Naive thymus-derived CD4-positive, alpha-beta T cell (primary cell): ENCODE measurements around the gene FILIP1L. TPM values are rescaled to one million over a fixed set of nuclear protein-coding genes. Genes with fewer than 3 reads are reported as not detected.

Experiments used
- ATAC-seq: fragments of 150-1000 bp; cut with Tn5 transposase; 2 replicates; pipeline ENCODE4 v1.10.0; 2021; ENCODE audit warnings: mild to moderate bottlenecking, moderate library complexity
- CTCF ChIA-PET: fragments of 350-600 bp; sonication (Branson Sonifier 250); formaldehyde crosslinking; loops from one replicate; lab custom pipeline; 2021; ENCODE audit warnings: antibody characterized with exemption; lab: Charles Lee
- POLR2A ChIA-PET: fragments of 350-600 bp; sonication (Branson Sonifier 250); formaldehyde crosslinking; loops from one replicate; lab custom pipeline; 2021; ENCODE audit warnings: antibody characterized with exemption, inconsistent platforms; lab: Charles Lee
- DNase-seq, 9 donors: peaks; one replicate each; pipeline versions ENCODE4 v3.0.0 to v3.0.0-alpha.2; 2020 to 2022; ENCODE audit warnings: mixed read lengths in 1 of 9
- H3K27ac ChIP-seq: one replicate; pipeline ENCODE4 v1.7.0; 2013; ENCODE audit warnings: mild to moderate bottlenecking, low read depth, low read length, moderate library complexity
- H3K27me3 ChIP-seq, 2 donors: one replicate each; pipeline ENCODE4 v1.7.0; 2013; ENCODE audit warnings: low read length in 2 of 2, mild to moderate bottlenecking in 2 of 2, moderate library complexity in 2 of 2; ENCODE audit not compliant: control insufficient read depth in 2 of 2, insufficient read depth in 2 of 2
- H3K36me3 ChIP-seq, 3 experiments: 1 replicate in 2 of 3; 2 replicates in 1 of 3; pipeline ENCODE4 v1.7.0; 2013; ENCODE audit warnings: low read length in 3 of 3, mild to moderate bottlenecking in 3 of 3, moderate library complexity in 1 of 3; ENCODE audit not compliant: insufficient read depth in 3 of 3, control insufficient read depth in 2 of 3
- H3K4me1 ChIP-seq, 2 donors: one replicate each; pipeline ENCODE4 v1.7.0; 2013; ENCODE audit warnings: low read length in 2 of 2, mild to moderate bottlenecking in 2 of 2, moderate library complexity in 1 of 2; ENCODE audit not compliant: control insufficient read depth in 2 of 2, insufficient read depth in 2 of 2
- H3K4me3 ChIP-seq: 2 replicates; pipeline ENCODE4 v1.7.0; 2013; ENCODE audit warnings: mild to moderate bottlenecking, low read length
- H3K9me3 ChIP-seq, 3 experiments: 1 replicate in 2 of 3; 2 replicates in 1 of 3; pipeline ENCODE4 v1.7.0; 2013; ENCODE audit warnings: low read length in 3 of 3; ENCODE audit not compliant: control insufficient read depth in 2 of 3
- H3K27ac Mint-ChIP-seq, 9 donors: one replicate each; pipeline ENCODE4 v1.8.0; 2020 to 2022; ENCODE audit warnings: mixed read lengths in 9 of 9, mild to moderate bottlenecking in 8 of 9, moderate library complexity in 5 of 9, inconsistent platforms in 2 of 9
- H3K27me3 Mint-ChIP-seq, 5 donors: one replicate each; pipeline ENCODE4 v1.8.0; 2021 to 2022; ENCODE audit warnings: mixed read lengths in 5 of 5, mild to moderate bottlenecking in 1 of 5
- H3K36me3 Mint-ChIP-seq, 5 donors: one replicate each; pipeline ENCODE4 v1.8.0; 2020 to 2022; ENCODE audit warnings: mixed read lengths in 5 of 5, mild to moderate bottlenecking in 3 of 5, inconsistent platforms in 1 of 5
- H3K4me1 Mint-ChIP-seq, 7 donors: one replicate each; pipeline ENCODE4 v1.8.0; 2020 to 2022; ENCODE audit warnings: mixed read lengths in 7 of 7, mild to moderate bottlenecking in 3 of 7, inconsistent platforms in 1 of 7
- H3K4me3 Mint-ChIP-seq, 10 donors: one replicate each; pipeline ENCODE4 v1.8.0; 2020 to 2022; ENCODE audit warnings: mild to moderate bottlenecking in 10 of 10, mixed read lengths in 10 of 10, moderate library complexity in 6 of 10, inconsistent platforms in 2 of 10
- H3K9me3 Mint-ChIP-seq, 11 donors: one replicate each; pipeline ENCODE4 v1.8.0; 2020 to 2022; ENCODE audit warnings: mixed read lengths in 11 of 11, mild to moderate bottlenecking in 4 of 11, inconsistent platforms in 1 of 11, moderate library complexity in 1 of 11
- intact Hi-C, 2 donors: fragments of 100-400 bp; cut with micrococcal nuclease; formaldehyde crosslinking; loops; one replicate each; pipeline ENCODE4 v1.15.1; 2023
- polyA plus RNA-seq, 2 donors: library from polyadenylated mRNA; unstranded; fragments of 300-500 nt; fragmentation: Illumina TruSeq; gene quantifications; one replicate each; pipeline ENCODE4 v1.2.3, GENCODE V29; 2021
- total RNA-seq, 6 experiments: library from RNA in 5 of 6; stranded (reverse) in 5 of 6; gene quantifications; 1 replicate in 5 of 6; 2 replicates in 1 of 6; pipeline ENCODE4 v1.2.3 and lab custom pipeline; 2021 to 2026

Gene FILIP1L
- total and polyA plus RNA-seq, 7 experiments from 2014 or later: 0.13 to 6.7 (median 0.39) TPM; not detected in 2

DNA sequence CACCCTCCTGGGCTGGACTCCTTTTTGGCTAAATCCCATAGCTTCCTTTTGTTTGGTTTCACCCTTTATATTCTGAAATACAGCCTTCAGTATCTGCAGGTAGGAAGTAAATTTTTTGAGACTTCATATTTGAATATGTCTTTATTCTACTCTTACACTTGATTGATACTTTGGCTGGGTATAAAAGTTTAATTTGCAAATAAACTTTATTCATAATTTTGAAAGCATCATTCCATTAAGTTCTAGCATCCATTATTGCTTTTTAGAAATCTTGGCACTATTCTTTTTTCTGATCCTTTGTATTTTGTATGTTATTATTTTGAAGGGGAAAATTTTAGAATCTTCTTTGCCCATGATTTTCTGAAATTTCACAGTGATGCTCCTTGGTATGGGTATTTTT, 41.3 kb upstream of the FILIP1L start:
- peaks cover 21 to 67% (median 56%) of the 10 kb centered on the region in 5 donors for H3K36me3 Mint-ChIP-seq

DNA sequence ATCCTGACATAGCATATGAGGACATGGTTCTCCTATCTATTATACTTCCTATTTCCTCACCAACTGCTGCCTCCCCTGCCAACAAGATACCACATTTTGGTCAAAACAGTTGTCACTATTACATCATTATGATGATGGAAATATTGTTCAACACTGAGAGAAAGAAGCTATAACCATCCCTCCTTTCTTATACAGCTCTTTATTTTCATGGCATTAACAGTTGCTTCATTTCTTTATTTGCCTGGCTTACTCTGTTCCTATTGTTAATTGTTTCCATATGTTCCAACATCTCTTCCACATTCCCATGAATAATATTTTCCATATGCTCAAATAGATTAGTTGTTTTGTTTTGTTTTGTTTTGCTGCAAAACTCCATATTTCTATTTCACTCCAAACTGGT, 40.8 kb upstream of the FILIP1L start:
- ChIA-PET POLR2A (no interaction called here), CTCF (no interaction called here)
- peaks cover 21 to 68% (median 56%) of the 10 kb centered on the region in 5 donors for H3K36me3 Mint-ChIP-seq
- H3K4me3 Mint-ChIP-seq: no peak overlapping the region
- Histone ChIP-seq H3K4me1 (no peaks in the 10 kb centered on the region), H3K4me3 (no peak overlapping the region), H3K27ac (no peak overlapping the region), H3K27me3 (no peaks in the 10 kb centered on the region), H3K36me3 (peaks cover 0 to 4% (median 0%) of the 10 kb centered on the region in 3 experiments), H3K9me3 (peaks cover 0 to 7% (median 6%) of the 10 kb centered on the region in 3 experiments)
- DNase-seq (no peak), ATAC-seq (no peak)
- intact Hi-C loops: no loop called here
- H3K27ac Mint-ChIP-seq: no peak overlapping the region
- H3K27me3 Mint-ChIP-seq: no peaks in the 10 kb centered on the region
- no peaks in the 10 kb centered on the region for H3K4me1 Mint-ChIP-seq
- H3K9me3 Mint-ChIP-seq: peaks cover 0 to 41% (median 16%) of the 10 kb centered on the region in 11 donors

More for the DNA sequence above, 41.3 kb upstream of the FILIP1L start:
- Histone ChIP-seq H3K4me3 (no peak overlapping the region), H3K9me3 (peaks cover 0 to 7% (median 6%) of the 10 kb centered on the region in 3 experiments), H3K27me3 (no peaks in the 10 kb centered on the region), H3K36me3 (peaks cover 0 to 5% (median 0%) of the 10 kb centered on the region in 3 experiments), H3K4me1 (no peaks in the 10 kb centered on the region), H3K27ac (no peak overlapping the region)
- ATAC-seq (no peak), DNase-seq (no peak)
- no peaks in the 10 kb centered on the region for H3K27me3 Mint-ChIP-seq
- H3K4me3 Mint-ChIP-seq: no peak overlapping the region
- intact Hi-C loops: no loop called here
- POLR2A ChIA-PET: no interaction called here
- CTCF ChIA-PET: no interaction called here
- H3K4me1 Mint-ChIP-seq: no peaks in the 10 kb centered on the region
- H3K9me3 Mint-ChIP-seq: peaks cover 0 to 41% (median 16%) of the 10 kb centered on the region in 11 donors
- H3K27ac Mint-ChIP-seq: no peak overlapping the region

DNA sequence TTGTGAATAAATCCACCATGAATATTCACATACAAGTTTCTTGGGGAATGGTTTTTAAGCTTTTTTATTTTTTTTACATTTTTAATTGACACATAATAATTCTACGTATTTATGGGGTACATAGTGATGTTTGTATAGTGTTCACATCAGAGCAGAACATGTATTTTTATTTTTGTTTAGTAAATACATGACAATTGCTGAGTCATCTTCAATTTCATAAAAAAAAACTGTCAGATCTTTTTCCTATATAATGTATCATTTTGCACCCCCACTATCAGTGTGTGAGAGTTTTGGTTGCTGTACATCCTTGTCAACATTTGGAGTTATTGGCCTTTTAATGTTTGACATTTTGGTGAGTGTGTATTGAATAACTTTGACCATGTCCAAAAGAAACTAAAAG, 39.9 kb upstream of the FILIP1L start:
- Histone ChIP-seq H3K4me1 (no peaks in the 10 kb centered on the region), H3K9me3 (peaks cover 0 to 7% (median 6%) of the 10 kb centered on the region in 3 experiments), H3K36me3 (peaks cover 0 to under 1% (median 0%) of the 10 kb centered on the region in 3 experiments), H3K27ac (no peak overlapping the region), H3K27me3 (no peaks in the 10 kb centered on the region), H3K4me3 (no peak overlapping the region)
- DNase-seq: no peak
- peaks cover 0 to 6% (median 0%) of the 10 kb centered on the region in 7 donors for H3K4me1 Mint-ChIP-seq
- H3K27ac Mint-ChIP-seq: no peak overlapping the region
- ChIA-PET POLR2A (no interaction called here), CTCF (no interaction called here)
- H3K9me3 Mint-ChIP-seq: peaks cover 0 to 41% (median 18%) of the 10 kb centered on the region in 11 donors
- no peak overlapping the region for H3K4me3 Mint-ChIP-seq
- no peak for ATAC-seq
- no peaks in the 10 kb centered on the region for H3K27me3 Mint-ChIP-seq
- intact Hi-C loops: no loop called here
- H3K36me3 Mint-ChIP-seq: peaks cover 31 to 76% (median 63%) of the 10 kb centered on the region in 5 donors

DNA sequence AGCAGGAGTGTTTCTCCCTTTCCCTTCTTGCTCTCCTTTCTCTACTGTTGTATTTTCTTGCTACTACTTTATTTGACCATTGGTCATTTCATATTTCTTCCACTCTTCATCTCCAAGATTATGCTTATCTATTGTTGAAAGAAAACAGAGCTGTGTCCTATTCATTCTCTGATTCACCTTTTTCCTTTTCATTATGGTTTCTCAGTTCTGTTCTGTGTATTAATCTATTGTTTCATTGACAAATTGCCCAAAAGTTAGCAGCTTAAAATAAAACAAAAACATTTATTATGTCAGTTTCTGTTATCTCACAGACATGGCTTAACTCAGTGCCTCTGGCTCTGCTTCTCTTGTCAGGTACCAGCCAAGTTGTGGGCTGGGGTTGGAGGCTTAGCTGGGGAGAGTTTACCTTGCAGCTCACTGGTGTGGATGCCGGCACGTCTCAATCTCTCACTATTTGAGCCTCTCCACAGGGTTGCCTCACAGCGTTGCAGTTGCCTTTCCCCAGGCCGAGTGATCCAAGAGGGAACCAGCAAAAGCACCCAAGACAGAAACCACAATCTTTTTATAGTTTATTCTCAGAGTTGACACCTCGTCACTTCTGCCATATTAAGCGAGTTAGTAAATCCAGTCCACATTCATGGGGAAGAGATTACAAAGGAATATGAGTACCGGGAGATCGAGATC, 36.9 kb upstream of the FILIP1L start:
- H3K4me3 ChIP-seq: no peak overlapping the region
- ChIA-PET POLR2A (no interaction called here), CTCF (no interaction called here)
- no peaks in the 10 kb centered on the region for H3K4me1 ChIP-seq
- intact Hi-C loops: no loop called here
- Mint-ChIP-seq H3K27me3 (no peaks in the 10 kb centered on the region), H3K4me1 (peaks cover 0 to 8% (median 0%) of the 10 kb centered on the region in 7 donors), H3K4me3 (no peak overlapping the region), H3K9me3 (peaks cover 0 to 25% (median 13%) of the 10 kb centered on the region in 11 donors), H3K27ac (no peak overlapping the region), H3K36me3 (peaks cover 36 to 64% (median 60%) of the 10 kb centered on the region in 5 donors)
- peaks cover 0 to 11% (median 0%) of the 10 kb centered on the region in 3 experiments for H3K36me3 ChIP-seq
- DNase-seq (no peak), ATAC-seq (no peak)
- H3K27ac ChIP-seq: no peak overlapping the region
- no peaks in the 10 kb centered on the region for H3K27me3 ChIP-seq
- H3K9me3 ChIP-seq: peaks cover 0 to 7% (median 6%) of the 10 kb centered on the region in 3 experiments

DNA sequence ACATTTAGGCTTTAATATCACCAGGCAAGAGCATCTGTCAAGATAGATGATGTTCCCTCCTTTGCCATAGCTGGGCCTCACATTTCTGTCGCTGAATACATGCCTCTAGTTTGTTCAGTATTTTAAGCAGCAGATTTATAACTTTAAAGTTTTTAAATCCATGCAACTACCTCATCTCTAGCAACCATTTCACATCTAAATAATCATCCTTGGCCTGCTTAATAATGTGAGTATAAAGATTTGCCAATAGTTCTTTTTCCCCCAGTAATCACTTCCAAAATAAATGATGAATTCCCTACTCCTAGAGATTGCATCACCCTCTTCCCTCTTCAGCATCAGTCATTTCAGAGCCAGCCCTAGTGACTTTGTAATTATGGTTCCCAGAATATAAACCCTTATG, 36.2 kb upstream of the FILIP1L start:
- H3K27ac Mint-ChIP-seq: no peak overlapping the region
- peaks cover 35 to 61% (median 56%) of the 10 kb centered on the region in 5 donors for H3K36me3 Mint-ChIP-seq

DNA sequence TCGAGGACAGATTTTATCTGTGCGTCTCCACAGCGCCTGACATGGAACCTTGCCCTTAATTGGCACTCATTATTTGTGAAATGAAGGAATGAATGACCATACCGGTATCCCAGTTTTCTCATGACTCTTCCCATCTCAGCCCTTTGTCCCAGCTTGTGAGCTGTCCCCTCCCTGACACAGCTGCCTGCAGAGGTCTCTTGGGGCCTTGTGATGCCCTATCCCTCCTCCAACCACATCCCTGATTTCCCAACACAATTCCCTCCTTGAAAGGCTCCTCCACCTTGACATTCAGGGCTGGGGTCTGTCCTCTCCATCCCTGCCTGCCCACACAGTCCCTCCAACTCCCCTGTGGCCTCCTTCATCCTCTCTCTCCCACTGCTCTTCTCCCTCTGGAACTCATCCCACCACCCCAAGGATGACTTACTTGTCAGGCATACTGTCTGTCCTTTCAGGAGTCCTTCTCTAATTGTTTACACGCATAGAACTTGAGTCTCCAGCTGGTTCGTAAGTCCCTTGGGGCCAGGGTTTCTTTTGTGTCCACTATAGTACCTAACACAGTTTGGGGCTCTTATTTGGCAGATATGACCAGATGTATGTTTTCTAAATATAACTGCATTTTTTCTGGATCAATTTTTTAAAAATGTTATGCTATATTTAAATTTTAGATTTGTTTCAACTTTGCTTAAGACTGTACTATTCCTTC, 35.6 kb upstream of the FILIP1L start:
- no peak overlapping the region for H3K4me3 ChIP-seq
- no peaks in the 10 kb centered on the region for H3K27me3 Mint-ChIP-seq
- no peaks in the 10 kb centered on the region for H3K27me3 ChIP-seq
- H3K27ac Mint-ChIP-seq: peak overlapping the region in 3 of 9 donors; percentile 26 to 43 (median 38)
- peaks cover 30 to 56% (median 50%) of the 10 kb centered on the region in 5 donors for H3K36me3 Mint-ChIP-seq
- peaks cover 0 to 11% (median 0%) of the 10 kb centered on the region in 3 experiments for H3K36me3 ChIP-seq
- intact Hi-C loops: no loop called here
- DNase-seq (no peak), ATAC-seq (no peak)
- POLR2A ChIA-PET: no interaction called here
- H3K4me3 Mint-ChIP-seq: no peak overlapping the region
- CTCF ChIA-PET: no interaction called here
- H3K27ac ChIP-seq: no peak overlapping the region
- H3K9me3 Mint-ChIP-seq: peaks cover 0 to 14% (median 4%) of the 10 kb centered on the region in 11 donors
- H3K9me3 ChIP-seq: no peaks in the 10 kb centered on the region
- no peaks in the 10 kb centered on the region for H3K4me1 ChIP-seq
- H3K4me1 Mint-ChIP-seq: peaks cover 0 to 15% (median 0%) of the 10 kb centered on the region in 7 donors

More for the DNA sequence above, 36.2 kb upstream of the FILIP1L start:
- H3K4me1 Mint-ChIP-seq: peaks cover 0 to 12% (median 0%) of the 10 kb centered on the region in 7 donors
- H3K27me3 Mint-ChIP-seq: no peaks in the 10 kb centered on the region
- H3K27ac ChIP-seq: no peak overlapping the region
- H3K9me3 ChIP-seq: peaks cover 0 to 5% (median 4%) of the 10 kb centered on the region in 3 experiments
- intact Hi-C loops: no loop called here
- ChIA-PET POLR2A (no interaction called here), CTCF (no interaction called here)
- peaks cover 0 to 20% (median 10%) of the 10 kb centered on the region in 11 donors for H3K9me3 Mint-ChIP-seq
- ATAC-seq (no peak), DNase-seq (no peak)
- H3K4me1 ChIP-seq: no peaks in the 10 kb centered on the region
- H3K4me3 Mint-ChIP-seq: no peak overlapping the region
- H3K36me3 ChIP-seq: peaks cover 0 to 11% (median 0%) of the 10 kb centered on the region in 3 experiments
- no peak overlapping the region for H3K4me3 ChIP-seq
- no peaks in the 10 kb centered on the region for H3K27me3 ChIP-seq
